Measurements from ENCODE around the gene GUCA2B.

The GUCA2B gene

DNA sequence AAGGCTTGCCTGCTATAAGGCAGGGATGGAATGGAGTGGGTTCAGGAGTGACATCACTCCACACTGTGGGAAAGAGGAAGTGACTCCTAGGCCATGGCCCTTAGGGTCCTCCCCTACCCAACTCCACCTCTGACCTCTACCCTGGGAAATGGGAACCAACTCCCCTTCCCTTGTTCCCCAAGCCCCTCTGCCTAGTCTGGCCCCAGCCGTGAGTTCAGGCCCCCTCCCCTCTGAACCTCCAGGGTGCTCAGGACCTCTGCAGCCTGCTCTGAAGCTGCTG, 15.1 kb downstream of the GUCA2B start:
- DNase-seq = no peak

DNA sequence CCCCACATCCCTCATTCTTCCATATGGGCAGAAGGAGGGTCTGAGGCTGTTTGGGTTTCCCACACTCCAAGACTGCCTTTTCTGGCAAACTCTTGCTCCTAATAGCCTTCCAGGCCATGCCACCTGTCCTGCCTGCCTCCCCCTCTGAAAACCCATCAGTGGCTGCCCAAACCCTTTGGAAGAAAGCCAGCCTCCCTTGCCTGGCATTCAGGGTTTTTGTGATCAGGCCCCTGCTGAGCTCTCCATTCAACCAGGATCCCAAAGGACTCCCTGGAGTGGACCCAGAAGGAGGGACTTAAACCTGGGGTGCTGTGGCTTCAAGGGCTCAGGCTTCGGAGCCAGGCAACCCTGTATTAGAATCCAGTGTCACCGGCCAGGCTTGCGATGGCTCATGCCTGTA, 15.6 kb downstream of the GUCA2B start:
- no peak for DNase-seq

DNA sequence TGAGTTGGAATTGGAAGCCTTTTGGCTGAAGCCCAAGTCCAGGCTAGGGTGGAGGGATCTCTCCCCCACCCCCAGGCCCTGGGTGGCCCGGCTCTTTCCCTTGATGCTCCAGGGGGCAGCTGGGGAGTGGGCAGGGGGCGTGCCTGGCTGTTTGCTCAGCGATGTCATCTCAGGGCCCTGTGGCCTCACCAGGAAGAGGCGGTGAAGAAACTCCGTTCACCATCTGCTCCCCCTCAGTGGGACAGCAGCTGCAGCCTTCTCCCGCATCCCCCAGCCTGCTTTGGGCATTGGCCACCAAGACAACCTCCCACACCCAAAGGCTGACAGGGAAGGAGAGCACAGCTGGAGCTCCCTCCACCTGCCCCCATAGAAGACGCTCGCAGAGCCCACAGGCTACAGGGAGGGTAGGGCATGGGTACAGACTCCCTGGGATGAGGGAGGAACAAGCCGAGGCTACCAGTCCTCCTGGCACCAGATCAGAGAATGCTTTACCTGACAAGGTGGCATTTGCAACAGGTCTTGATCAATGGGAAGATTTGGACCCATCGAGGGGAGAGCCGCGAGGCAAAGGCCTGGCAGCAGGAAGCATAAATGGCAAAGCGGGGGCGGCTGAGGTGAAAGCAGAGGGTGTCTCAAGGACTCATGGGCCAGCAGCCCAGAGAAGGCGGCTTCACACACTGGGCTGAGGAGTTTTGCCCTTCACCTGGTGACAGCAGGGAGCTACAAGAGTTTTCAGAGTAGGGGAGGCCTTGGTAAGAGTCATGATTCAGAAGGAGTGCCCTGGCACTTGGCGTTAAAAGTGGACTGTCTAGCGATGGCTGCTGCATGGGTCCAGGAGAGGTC, 17.8 kb downstream of the GUCA2B start:
- no peak for DNase-seq

DNA sequence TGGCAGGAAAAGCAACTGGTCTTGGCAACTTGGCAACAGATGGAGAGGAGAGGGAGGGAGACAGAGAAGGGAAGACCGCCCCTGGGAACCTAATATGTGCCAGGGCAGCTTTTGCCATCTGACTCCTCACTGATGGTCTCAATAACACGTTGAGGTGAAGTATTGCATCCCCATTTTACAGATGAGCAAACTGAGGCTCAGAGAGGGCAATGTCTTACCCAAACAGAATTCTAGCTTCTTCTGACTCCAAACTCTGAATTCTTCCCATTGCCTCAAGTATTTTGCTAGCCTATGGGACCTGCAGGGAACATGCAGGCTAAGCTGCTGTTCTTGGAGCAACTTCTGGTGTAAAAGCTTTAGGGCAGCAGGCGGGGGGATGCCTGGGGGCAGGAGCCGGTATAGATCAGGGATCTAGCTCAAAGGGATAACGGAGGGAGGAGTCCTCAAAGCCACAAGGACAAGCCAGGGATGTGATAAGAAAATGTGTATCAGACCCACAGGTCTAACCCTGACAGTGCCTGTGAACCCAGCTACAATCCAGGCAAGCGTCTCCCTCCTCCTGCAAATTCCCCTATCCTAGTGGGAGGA, 18.6 kb downstream of the GUCA2B start:
- no peak for DNase-seq

DNA sequence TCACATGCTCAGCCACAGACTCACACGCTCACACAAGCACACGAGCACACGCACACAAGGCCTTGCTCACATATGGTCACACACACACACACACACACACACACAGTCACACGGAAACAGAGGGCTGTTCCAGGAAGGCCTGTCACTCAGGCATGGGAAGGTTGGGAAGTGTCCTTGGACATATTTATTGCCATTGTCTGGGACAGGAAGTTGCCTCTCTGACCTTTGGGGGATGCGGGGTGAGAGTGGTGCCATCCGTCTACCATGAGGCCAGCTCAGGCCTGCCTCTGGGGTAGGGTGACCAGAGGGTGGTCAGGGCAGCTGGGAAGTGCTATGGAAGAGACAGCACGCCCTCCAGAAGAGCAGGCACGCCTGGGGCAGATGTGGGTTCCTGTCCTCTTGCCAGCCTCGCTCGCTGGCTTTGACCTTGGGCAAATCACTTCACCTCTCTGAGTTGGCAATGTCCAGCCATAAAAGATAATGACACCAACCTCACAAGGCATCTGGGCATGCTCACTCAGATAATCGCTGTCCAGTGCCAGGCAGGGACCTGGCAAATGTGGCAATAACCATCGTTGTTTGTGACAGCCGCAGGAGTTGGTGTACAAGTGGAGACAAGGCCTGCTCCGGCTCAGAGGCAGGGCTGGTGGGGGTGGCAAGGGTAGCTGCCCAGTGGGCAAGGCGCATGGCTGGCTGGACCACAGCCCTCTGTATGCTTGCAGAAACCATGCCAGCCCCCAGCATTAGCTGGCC, 19.3 kb downstream of the GUCA2B start:
- no peak for DNase-seq

DNA sequence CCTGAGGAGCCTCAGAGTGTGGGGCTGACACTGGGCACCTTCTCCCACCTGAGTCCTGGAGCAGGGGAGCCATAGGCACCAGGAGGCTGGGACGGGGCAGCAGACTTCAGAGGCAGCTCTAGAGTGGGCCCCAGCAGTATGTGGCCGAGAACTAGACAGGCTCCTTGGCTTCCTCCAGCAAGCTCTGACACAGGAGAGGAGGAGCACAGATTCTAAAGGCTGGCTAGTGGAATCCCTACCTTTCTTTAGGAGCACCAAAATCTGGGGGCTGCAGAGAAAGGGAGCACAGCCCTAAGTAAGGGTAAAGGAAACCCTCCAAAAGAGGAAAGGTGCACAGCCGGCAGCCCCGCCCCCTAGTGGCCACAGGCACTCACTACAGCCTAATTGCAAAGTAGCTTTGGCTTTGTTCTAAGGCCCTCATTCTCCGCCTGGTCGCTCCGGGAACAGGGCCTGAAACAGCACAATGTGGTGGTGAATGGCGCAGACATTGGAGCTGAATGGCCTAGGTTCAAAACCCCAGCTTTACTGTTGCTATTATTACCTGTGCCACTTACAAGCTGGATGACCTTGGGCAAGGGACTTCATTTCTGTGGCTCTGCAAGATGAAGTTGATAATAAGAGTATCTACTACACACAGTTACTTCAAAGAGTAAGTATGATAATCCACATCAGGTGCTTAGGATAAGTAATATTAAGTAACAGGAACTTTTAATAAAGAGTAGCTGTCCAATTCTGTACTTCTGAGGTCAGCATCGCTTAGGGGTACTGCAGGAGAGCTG, 20.1 kb downstream of the GUCA2B start:
- peak in 12 of 14 donors; percentile 12 to 74 (median 42) for DNase-seq

DNA sequence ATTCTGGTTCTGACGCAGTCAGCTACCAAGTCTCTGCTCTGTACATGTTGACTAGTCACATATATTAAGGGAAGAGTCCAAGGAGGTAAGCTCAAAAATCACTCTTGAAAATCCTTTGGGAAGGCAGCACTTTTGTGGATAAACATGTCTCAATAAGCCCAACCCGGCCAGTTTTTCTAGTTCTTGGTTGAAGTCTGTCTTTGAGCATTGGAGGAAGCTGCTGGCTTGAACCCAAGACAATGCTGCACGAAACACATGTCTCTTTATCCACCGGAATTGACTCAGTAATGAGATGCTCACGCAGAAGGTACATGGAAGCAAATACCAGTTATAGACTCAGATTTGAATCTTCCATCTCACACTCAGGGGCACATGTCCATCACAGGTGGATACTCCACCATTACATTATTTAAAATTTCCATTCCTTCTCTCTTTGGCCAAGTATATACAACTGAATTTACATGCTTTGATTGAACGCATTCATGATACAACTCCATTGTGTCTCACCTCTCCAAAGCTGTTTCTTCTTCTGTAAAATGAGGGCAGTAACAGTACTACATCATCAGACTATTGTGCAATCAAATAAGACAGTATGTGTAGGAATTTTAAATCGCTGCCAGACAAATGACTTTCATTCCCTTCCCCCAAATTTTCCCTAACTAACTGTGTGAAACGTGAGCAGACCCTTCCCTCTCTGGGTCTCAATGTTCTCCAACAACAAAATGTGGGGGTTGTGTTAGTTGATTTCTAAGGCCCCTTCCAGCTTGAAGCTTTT, 20.9 kb downstream of the GUCA2B start:
- DNase-seq = peak in 1 of 14 donors; percentile 2

DNA sequence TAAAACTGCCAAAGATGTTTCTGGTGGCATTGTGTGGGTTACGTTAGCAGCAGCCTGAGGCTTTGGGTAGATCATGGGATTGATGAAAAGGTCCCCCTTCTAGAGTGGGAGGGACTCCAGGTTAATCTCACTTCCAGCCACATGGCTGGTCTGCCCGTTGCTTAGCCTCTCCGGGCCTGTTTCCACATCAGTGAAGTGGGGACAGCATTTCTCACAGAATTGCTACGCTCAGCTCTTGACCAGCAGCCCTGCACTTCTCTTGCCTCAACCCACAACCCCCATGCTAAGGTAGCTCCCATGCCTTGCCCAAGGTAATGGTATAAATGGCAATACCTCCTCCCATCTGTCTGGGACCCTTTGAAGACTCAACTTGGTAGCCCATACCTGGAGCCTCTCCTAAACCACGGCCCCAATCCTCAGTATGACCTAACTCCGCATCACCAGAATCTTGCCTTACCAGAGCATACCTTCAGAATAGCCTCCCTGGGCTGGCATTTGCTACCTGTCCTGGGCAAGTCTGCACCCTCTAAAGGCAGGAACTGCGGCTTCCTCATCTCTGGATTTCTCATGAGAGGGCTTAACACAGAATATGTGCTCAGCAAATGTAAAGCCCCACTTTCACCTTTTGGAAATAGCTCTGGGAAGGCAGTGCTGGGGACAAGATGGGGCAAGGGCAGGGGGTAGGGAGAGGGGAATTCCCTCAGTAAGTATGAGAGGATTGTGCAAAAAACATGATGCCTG, 22.3 kb downstream of the GUCA2B start:
- DNase-seq = no peak

DNA sequence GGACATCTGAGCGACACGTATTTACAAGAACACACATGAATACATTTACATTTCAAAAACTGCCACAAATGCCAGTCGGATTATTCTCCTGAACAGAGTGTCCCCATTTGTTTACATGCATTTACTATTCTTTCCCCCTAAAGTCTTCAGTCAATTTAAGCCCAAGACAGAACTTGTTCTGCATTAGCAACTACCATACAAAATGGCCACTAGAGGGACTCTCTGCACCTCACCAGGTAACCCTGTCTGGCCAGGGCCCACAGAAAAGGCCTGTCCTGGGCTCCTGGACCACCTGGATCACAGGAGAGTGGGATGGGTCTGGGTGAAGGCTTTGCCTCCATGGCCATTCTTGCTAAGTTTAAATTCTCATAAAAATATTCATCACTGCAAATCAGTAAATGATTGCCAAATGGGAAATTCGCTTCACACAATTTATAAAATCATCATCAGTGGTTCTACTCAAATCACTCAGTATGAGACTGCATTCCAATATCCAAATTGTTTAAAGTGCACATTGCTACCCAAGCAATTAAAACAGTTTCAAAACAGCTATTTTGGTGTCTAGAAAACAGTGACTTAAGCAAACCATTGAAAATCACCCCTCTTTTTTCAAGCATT, 23.8 kb downstream of the GUCA2B start:
- DNase-seq = peak in 3 of 14 donors; percentile 13 to 31 (median 16)

DNA sequence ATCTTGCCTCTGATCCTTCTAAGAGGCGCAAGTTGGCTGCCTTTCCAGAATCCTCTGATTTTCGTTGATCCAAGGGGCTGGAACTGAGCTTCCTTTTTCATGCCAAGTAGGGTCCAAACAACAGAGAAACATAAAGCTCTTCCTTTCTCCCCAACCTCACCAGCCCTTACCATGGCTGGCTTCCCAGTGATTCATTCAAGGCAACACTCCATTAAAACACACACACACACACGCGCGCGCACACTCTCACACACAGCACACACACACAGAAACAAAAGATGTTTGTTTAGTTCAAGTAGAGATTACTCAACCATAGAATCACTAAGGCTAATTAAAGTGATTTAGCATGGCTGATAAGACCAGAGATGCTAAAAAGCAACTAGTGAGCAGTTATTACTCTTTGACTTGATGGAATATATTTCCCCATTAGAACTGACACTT, 24.4 kb downstream of the GUCA2B start:
- peak in 10 of 14 donors; percentile 11 to 74 (median 42) for DNase-seq

DNA sequence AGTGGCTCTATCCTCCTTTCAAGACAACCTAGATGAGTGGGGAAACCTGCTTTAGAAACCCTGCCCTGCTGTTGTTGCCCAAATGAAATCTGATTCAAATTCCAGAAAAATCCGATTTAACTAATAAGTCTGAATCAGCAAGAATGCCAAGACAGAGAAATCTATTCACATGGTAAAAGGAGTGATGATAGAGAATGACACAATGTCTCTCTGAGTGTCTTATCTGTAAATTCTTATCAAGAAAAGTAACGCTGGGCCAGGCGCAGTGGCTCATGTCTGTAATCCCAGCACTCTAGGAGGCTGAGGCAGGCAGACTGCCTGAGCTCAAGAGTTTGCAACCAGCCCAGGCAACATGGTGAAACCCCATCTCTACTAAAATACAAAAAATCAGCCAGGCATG, 25.0 kb downstream of the GUCA2B start:
- DNase-seq = no peak

DNA sequence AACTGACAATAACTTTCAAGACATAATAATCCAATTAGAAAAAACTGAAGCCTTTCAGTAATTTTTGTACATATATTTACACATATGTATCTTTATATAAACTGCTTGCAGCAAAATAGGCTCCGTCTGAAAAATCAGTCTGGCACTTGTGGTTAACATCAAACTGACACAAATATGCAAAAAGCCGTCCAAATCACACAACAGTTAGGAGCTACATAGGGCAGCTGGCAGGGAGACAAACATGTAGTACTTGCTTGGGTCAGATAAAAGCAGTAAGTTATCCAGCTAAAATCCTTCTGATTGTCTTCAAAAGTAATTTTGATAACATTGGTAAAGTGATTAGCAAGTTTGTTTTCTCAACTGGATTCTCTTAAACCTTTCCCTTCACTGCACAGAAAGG, 26.1 kb downstream of the GUCA2B start:
- DNase-seq = no peak

DNA sequence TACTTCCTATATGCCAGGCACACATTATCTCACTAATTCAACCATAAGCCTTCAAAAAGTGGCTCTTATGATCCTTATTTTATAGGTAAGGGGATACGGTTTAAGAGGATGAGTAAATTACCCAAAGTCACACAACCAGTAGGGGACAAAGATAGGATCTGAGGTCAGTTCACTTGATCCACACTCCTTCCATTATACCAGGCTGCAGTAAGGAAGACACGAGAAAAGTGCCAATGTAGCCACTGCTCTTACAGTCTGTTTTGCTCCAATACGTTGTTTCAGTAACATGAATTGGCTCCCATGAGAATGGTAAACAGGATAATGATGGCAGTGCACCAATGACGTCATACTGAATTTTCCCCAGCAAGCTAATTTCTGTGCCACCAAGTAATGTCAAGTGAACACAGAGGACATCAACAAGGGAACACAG, 26.7 kb downstream of the GUCA2B start:
- no peak for DNase-seq

DNA sequence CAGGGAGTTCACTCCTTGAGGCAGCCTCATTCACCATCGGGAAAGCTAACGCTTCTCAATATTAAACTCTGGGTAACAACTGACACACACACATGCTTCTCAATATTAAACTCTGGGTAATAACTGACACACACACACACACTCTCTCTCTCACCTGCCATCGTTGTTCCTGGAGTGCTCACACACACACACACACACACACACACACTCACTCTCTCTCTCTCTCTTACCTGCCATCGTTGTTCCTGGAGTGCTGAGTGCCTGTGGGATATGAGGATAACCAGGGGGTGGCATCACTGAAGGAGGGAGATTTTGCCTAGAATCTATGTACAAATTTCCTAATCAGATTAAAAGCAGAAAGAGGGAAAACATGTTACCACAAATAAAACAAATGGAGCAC, 28.5 kb downstream of the GUCA2B start:
- DNase-seq = no peak

DNA sequence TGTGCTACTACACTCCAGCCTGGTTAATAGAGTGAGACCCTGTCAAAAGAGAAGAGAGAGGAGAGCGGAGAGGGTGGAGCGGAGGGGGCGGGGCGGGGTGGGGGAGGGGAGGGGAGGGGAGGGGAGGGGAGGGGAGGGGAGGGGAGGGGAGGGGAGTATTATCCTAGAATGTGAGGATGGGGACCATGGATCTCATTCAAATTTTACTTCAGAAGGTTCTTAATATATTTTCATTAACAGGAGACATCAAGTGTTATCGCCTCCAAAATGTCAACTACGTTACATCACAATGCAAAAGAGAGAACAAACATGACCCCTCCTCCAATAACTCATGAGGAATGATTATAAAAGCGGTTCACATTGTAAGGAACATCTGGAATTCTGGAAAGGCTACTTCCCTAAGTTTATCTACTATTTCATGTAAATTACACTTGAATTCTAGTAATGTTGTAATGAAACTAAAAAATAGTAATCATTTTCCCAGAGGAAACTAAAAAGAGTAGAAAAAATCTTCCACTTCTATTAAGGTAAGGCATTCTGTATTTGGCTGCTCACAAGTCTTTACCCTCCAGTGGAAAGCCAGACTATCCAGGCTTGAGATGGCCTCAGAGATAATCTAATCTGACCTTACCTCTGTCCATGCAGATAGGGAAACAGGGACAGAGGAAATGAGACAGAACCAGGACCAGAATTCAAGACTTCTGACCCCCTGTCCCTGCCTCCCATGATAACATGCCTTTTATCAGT, 30.2 kb downstream of the GUCA2B start:
- DNase-seq = no peak

DNA sequence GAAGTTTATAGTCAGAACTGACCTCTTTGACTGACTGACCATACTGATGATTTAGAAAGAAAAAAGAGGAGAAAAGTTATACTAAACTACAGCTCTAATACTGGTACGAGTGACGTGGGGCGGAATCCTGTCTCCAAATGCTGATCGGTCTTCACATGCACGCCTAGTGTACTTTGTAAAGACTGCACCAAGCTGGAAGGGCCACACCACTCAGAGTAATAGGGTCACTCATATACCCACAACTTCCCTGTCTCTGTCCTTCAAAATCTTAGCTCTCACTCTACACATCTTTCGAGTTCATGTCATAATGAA, 30.7 kb downstream of the GUCA2B start:
- no peak for DNase-seq

DNA sequence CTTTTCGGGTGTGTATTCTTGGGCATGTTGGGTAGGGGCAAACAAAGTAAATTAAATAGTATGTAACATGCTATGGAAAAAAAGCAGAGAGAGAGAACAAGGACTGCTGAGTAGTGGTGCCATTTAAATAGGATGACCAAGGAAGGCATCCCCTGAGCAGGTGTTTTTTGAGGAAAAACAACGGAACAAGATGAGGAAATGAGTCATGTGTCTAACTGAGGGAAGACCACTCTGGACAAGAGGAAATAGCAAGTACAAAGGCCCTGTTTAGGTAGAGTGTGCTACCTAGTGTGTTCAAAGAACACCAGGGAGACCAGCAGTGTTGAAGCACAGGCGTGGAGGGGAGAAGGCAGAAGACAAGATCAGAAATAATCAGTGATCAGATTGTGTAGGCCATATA, 31.4 kb downstream of the GUCA2B start:
- DNase-seq = no peak

DNA sequence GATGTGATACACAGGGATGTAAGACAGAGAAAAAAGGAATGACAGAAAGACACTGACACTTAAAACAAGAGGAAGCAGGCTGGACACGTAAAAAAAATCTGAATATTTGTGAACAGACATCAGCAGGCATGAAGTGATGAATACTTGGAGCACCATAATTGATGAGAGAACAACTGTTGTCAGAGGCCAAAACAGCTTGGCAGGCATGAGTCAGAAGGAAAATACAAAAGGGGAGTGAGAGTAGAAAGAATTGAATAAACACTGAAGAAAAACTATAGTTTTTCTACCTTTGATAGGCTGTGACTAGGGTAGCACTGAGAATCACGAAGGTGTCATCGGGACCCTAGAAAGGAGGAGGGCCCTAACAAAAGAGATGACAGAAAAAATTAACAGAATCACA, 32.9 kb downstream of the GUCA2B start:
- DNase-seq = no peak

DNA sequence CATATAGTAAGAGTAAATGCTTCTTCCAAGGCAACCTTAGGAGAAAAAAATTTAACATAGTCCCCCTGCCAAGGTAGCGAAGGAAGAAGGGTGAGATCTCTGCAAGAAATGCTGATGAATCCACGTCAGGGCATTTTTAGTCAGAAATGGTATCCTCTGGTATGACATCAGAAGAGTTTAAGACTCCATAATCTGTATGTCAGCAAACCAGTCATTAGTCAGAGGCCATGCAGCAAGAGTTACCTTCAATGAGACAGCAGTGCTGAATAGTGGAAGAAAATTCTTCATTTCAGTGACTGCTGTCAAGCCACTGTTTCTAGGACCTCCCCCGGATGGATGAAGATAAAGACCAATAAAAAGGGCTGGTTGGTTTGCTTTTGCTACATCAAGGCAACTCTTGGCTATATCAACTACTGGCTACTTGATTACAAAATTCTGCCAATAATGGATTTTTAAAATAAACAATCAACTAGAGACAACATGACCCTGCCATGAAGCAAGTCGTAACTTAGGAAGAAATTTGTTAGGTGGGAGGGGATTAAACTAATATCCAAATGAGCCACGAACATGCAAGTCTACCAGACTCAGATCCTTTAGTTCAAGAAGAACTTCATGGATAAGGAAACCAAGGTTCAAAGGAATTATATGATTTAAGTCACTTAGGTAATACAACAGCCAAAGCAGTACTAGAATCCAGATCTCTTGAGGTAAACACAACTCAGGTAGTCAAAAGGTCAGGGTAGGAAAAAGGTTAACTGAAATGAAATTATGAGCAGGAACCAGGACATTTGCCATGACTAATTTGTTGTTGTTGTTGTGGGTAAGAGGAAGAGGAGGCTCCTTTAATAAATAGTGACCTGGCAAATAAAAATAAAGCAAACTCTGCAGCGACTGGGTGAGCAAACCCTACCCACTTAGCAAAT, 37.0 kb downstream of the GUCA2B start:
- DNase-seq = no peak

All from C1 segment of cervical spinal cord (tissue), 14 donors.